HL-60 (cell line): ENCODE measurements around the gene RNF224.

ENCODE experiments used
- CTCF ChIP-seq: IDR thresholded peaks from one replicate; pipeline ENCODE4 v1.5.1; 2011; ENCODE audit warnings: low read length, control low read depth, inconsistent platforms; ENCODE audit not compliant: insufficient read depth
- GABPA ChIP-seq: IDR thresholded peaks from 2 replicates; pipeline ENCODE4 v1.6.1; 2012; ENCODE audit warnings: low read depth
- POLR2AphosphoS5 ChIP-seq: IDR thresholded peaks from 2 replicates; pipeline ENCODE4 v1.6.1; 2012; ENCODE audit warnings: low read depth

- TF ChIP-seq CTCF (no peak), GABPA (no peak), POLR2AphosphoS5 (no peak)
These were observed 32.4 kb upstream of the RNF224 start for GRCh38 chr9:137194909-137195308.
